Common myeloid progenitor, CD34-positive (primary cell): ENCODE data around the gene KCTD18.

Experiments used
- CTCF ChIA-PET: fragments of 350-600 bp; sonication (Branson Sonifier 250); formaldehyde crosslinking; loops from one replicate; lab custom pipeline; 2021; ENCODE audit warnings: antibody characterized with exemption; lab: Charles Lee
- POLR2A ChIA-PET: fragments of 350-600 bp; sonication (Branson Sonifier 250); formaldehyde crosslinking; loops from one replicate; lab custom pipeline; 2021; ENCODE audit warnings: antibody characterized with exemption; lab: Charles Lee
- DNase-seq, 3 donors: peaks; one replicate each; pipeline versions ENCODE4 v3.0.0 to v3.0.0-alpha.2; 2013
- H3K27ac ChIP-seq, 2 experiments: 1 replicate in 1 of 2; 2 replicates in 1 of 2; pipeline ENCODE4 v1.7.0; 2013; ENCODE audit warnings: inconsistent platforms in 2 of 2, low read length in 2 of 2, mild to moderate bottlenecking in 2 of 2, low read depth in 1 of 2, moderate library complexity in 1 of 2; ENCODE audit not compliant: severe bottlenecking in 2 of 2, insufficient read depth in 1 of 2, poor library complexity in 1 of 2
- H3K27me3 ChIP-seq, 5 experiments: replicated peaks in 2 of 5; 1 replicate in 3 of 5; 2 replicates in 2 of 5; pipeline versions ENCODE4 v1.6.1 to v1.7.0; 2013; ENCODE audit warnings: low read length in 4 of 5, mild to moderate bottlenecking in 2 of 5, moderate library complexity in 2 of 5, inconsistent platforms in 1 of 5; ENCODE audit not compliant: insufficient read depth in 5 of 5, control insufficient read depth in 4 of 5
- H3K36me3 ChIP-seq, 4 experiments: 1 replicate in 2 of 4; 2 replicates in 2 of 4; pipeline versions ENCODE4 v1.6.1 to v1.7.0; 2013; ENCODE audit warnings: low read length in 3 of 4, control low read depth in 1 of 4, mild to moderate bottlenecking in 1 of 4; ENCODE audit not compliant: control insufficient read depth in 4 of 4, insufficient read depth in 4 of 4
- H3K4me1 ChIP-seq, 4 experiments: 1 replicate in 3 of 4; 2 replicates in 1 of 4; pipeline versions ENCODE4 v1.6.1 to v1.7.1; 2013; ENCODE audit warnings: low read length in 3 of 4, mild to moderate bottlenecking in 3 of 4, control low read depth in 1 of 4, inconsistent platforms in 1 of 4, moderate library complexity in 1 of 4; ENCODE audit not compliant: control insufficient read depth in 4 of 4, insufficient read depth in 4 of 4; ENCODE audit errors: control extremely low read depth in 1 of 4
- H3K4me3 ChIP-seq, 7 experiments: 1 replicate in 4 of 7; 2 replicates in 3 of 7; pipeline versions ENCODE4 v1.5.1 to v1.7.0; 2013; ENCODE audit warnings: mild to moderate bottlenecking in 7 of 7, low read length in 6 of 7, moderate library complexity in 6 of 7, inconsistent platforms in 2 of 7, low read depth in 2 of 7, control low read depth in 1 of 7; ENCODE audit not compliant: insufficient read depth in 4 of 7, control insufficient read depth in 1 of 7; ENCODE audit errors: extremely low read depth in 1 of 7
- H3K9me3 ChIP-seq, 5 experiments: 1 replicate in 4 of 5; 2 replicates in 1 of 5; pipeline versions ENCODE4 v1.6.1 to v1.7.1; 2013; ENCODE audit warnings: low read length in 4 of 5, mild to moderate bottlenecking in 2 of 5, inconsistent platforms in 1 of 5, low read depth in 1 of 5, moderate library complexity in 1 of 5; ENCODE audit not compliant: control insufficient read depth in 4 of 5, insufficient read depth in 2 of 5; ENCODE audit errors: control extremely low read depth in 1 of 5
- WGBS: methylation state at CpG from one replicate; pipeline ENCODE4 v1.1.5; 2013; ENCODE audit not compliant: insufficient coverage; 5-methylcytosine and 5-hydroxymethylcytosine counted together

KCTD18 gene

GRCh38 chr2:200447139-200447855 is 62.6 kb downstream of the KCTD18 start:
- POLR2A ChIA-PET, result no interaction called here

GRCh38 chr2:200446612-200447011 is 63.3 kb downstream of the KCTD18 start:
- POLR2A ChIA-PET, result no interaction called here
- WGBS, result 100% methylated on average over 1 of the region's 3 CpGs
- peaks cover 0 to 2% (median under 1%) of the 10 kb centered on the region in 4 experiments for H3K36me3 ChIP-seq
- CTCF ChIA-PET, result no interaction called here
- H3K4me3 ChIP-seq, result no peak overlapping the region
- no peak overlapping the region for H3K27ac ChIP-seq
- H3K27me3 ChIP-seq, result no peaks in the 10 kb centered on the region
- H3K4me1 ChIP-seq, result no peaks in the 10 kb centered on the region
- DNase-seq, result no peak
- no peaks in the 10 kb centered on the region for H3K9me3 ChIP-seq

More at GRCh38 chr2:200447139-200447855, 62.6 kb downstream of the KCTD18 start:
- Histone ChIP-seq H3K4me1 (no peaks in the 10 kb centered on the region), H3K9me3 (no peaks in the 10 kb centered on the region), H3K27ac (no peak overlapping the region), H3K27me3 (no peaks in the 10 kb centered on the region), H3K4me3 (no peak overlapping the region), H3K36me3 (peaks cover 0 to 2% (median under 1%) of the 10 kb centered on the region in 4 experiments)
- CTCF ChIA-PET, result interaction anchor here (0.7 kb wide), 1 partner anchor 25 kb away, joined by 3 read pairs; no protein-coding TSS in a partner anchor
- no peak for DNase-seq
- WGBS, result 92% methylated on average over 2 of the region's 4 CpGs

DNA sequence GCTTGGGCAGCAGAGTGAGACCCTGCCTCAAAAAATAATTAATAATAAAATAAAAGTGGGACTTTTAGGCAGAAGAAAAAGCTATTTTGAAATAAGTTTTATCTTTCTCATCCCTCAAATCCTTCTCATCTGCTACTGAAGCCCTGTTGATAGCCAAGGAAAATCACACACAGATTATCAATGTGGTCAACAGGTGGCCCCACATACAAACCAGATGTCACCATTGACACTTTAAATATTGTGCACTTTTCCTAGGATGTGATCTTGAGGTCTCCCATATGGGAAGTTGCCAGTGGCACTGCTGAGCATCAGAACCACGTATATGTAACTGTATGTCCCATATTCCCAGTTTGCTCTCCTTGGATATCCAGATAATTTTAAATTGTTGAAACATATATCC is 64.6 kb downstream of the KCTD18 start:
- H3K36me3 ChIP-seq, result peaks cover 0 to 2% (median under 1%) of the 10 kb centered on the region in 4 experiments
- POLR2A ChIA-PET, result no interaction called here
- H3K4me1 ChIP-seq, result no peaks in the 10 kb centered on the region
- no peak overlapping the region for H3K27ac ChIP-seq
- no peaks in the 10 kb centered on the region for H3K27me3 ChIP-seq
- 100% methylated on average over 1 of the region's 1 CpG for WGBS
- CTCF ChIA-PET, result interaction anchor here (0.8 kb wide), 2 partner anchors 20 to 25 kb away, joined by 3 to 4 read pairs; no protein-coding TSS in a partner anchor
- H3K9me3 ChIP-seq, result no peaks in the 10 kb centered on the region
- H3K4me3 ChIP-seq, result no peak overlapping the region
- no peak for DNase-seq

- CTCF ChIA-PET, result interaction anchor here (0.7 to 1.3 kb wide), 5 partner anchors 12 to 123 kb away, joined by 3 to 5 read pairs (median 3); no protein-coding TSS in a partner anchor
- POLR2A ChIA-PET, result no interaction called here
- 100% methylated on average over 2 of the region's 3 CpGs for WGBS
These were observed 65.3 kb downstream of the KCTD18 start for GRCh38 chr2:200444530-200444929.

DNA sequence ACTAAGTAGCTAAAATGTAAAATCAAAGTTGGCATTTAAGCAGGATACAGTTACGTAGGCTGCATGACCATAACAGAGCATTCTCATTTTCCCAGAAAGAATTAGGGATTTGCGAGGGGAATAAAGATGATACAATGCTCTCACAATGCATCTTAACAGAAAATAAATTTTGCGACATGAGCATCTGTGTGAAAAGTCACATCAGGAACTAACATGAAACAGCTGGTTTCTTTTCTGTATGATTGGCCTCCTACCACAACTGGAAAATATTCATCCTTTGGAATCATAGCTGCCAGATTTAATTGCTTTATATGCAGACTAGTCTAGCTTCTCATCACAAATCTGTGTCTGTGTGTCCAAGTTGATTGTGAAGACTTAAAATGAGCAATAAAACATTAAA is 66.0 kb downstream of the KCTD18 start:
- peaks cover 0 to 2% (median 0%) of the 10 kb centered on the region in 4 experiments for H3K36me3 ChIP-seq
- H3K4me3 ChIP-seq, result no peak overlapping the region
- WGBS, result 100% methylated on average over 2 of the region's 3 CpGs
- POLR2A ChIA-PET, result no interaction called here
- no peak overlapping the region for H3K27ac ChIP-seq
- H3K27me3 ChIP-seq, result no peaks in the 10 kb centered on the region
- no peaks in the 10 kb centered on the region for H3K4me1 ChIP-seq
- CTCF ChIA-PET, result interaction anchor here (0.7 to 1.3 kb wide), 4 partner anchors 13 to 122 kb away, joined by 3 to 5 read pairs (median 3); no protein-coding TSS in a partner anchor
- H3K9me3 ChIP-seq, result no peaks in the 10 kb centered on the region
- DNase-seq, result no peak

More at GRCh38 chr2:200444530-200444929, 65.3 kb downstream of the KCTD18 start:
- H3K27ac ChIP-seq, result no peak overlapping the region
- no peaks in the 10 kb centered on the region for H3K9me3 ChIP-seq
- no peak for DNase-seq
- H3K4me1 ChIP-seq, result no peaks in the 10 kb centered on the region
- peaks cover 0 to 2% (median 0%) of the 10 kb centered on the region in 4 experiments for H3K36me3 ChIP-seq
- no peak overlapping the region for H3K4me3 ChIP-seq
- no peaks in the 10 kb centered on the region for H3K27me3 ChIP-seq

DNA sequence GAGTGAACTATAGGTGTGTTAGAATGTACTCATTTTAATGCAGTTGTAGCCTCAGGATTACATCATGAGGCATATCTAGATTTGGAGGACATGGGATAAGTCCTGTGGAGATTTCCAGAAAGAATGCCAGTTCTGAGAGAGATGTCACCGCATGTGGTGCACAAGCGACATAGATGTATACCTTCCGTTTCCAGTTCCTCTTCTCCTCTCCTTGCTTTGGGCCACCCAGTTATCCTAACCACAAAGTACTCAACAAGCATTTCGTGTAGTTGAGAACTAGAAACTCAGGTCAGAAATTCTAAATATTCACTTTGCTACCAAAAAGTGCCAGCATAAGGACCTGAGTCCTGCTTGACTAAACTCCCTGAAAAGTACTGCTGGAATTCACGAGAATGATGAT is 66.5 kb downstream of the KCTD18 start:
- POLR2A ChIA-PET, result no interaction called here
- Histone ChIP-seq H3K4me1 (no peaks in the 10 kb centered on the region), H3K36me3 (peaks cover 0 to 2% (median 0%) of the 10 kb centered on the region in 4 experiments), H3K9me3 (no peaks in the 10 kb centered on the region), H3K4me3 (no peak overlapping the region), H3K27me3 (no peaks in the 10 kb centered on the region), H3K27ac (no peak overlapping the region)
- 100% methylated on average over 3 of the region's 5 CpGs for WGBS
- no peak for DNase-seq
- CTCF ChIA-PET, result interaction anchor here (1.1 kb wide), 1 partner anchor 25 kb away, joined by 3 read pairs; no protein-coding TSS in a partner anchor

- CTCF ChIA-PET, result interaction anchor here (0.6 to 1.6 kb wide), 2 partner anchors 13 to 456 kb away, joined by 3 to 4 read pairs; no protein-coding TSS in a partner anchor
- Histone ChIP-seq H3K27ac (no peak overlapping the region), H3K9me3 (no peaks in the 10 kb centered on the region), H3K27me3 (no peaks in the 10 kb centered on the region), H3K4me3 (no peak overlapping the region), H3K36me3 (peaks cover 0 to 4% (median 1%) of the 10 kb centered on the region in 4 experiments), H3K4me1 (no peaks in the 10 kb centered on the region)
- 100% methylated on average over 1 of the region's 1 CpG for whole genome bisulfite sequencing
- POLR2A ChIA-PET, result no interaction called here
- no peak for DNase-seq
These were observed 67.4 kb downstream of the KCTD18 start for GRCh38 chr2:200442471-200442870.
